Measurements from ENCODE around the gene CNOT8.

- TF ChIP-seq REST (IDR thresholded peaks at IDR 0.05; ENCODE audit: insufficient read depth in 1 of 2, low read depth in 2 of 2, low read length in 1 of 2) (no peak), CTCF (IDR thresholded peaks at IDR 0.05) (no peak), POLR2AphosphoS5 (IDR thresholded peaks at IDR 0.05; ENCODE audit: low read depth, low read length) (no peak), SIN3A (IDR thresholded peaks at IDR 0.05; ENCODE audit: borderline replicate concordance, insufficient read depth, low read depth, low read length) (no peak), TCF7L2 (IDR thresholded peaks at IDR 0.05; ENCODE audit: low read depth, low read length) (no peak)
Measured at GRCh38 chr5:154916874-154917273, 58.4 kb downstream of the CNOT8 start.

Data from Panc1 (cell line).